ENCODE results near the gene CAMTA1.

DNA sequence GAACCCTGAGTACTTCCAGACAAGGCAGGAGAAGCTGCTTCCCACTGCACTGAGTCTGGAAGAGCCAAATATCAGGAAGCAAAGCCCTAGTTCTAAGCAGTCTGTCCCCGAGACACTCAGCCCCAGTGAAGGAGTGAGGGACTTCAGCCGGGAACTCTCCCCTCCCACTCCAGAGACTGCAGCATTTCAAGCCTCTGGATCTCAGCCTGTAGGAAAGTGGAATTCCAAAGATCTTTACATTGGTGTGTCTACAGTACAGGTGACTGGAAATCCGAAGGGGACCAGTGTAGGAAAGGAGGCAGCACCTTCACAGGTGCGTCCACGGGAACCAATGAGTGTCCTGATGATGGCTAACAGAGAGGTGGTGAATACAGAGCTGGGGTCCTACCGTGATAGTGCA, 952.8 kb downstream of the CAMTA1 start:
- TF ChIP-seq, protein P1, sequence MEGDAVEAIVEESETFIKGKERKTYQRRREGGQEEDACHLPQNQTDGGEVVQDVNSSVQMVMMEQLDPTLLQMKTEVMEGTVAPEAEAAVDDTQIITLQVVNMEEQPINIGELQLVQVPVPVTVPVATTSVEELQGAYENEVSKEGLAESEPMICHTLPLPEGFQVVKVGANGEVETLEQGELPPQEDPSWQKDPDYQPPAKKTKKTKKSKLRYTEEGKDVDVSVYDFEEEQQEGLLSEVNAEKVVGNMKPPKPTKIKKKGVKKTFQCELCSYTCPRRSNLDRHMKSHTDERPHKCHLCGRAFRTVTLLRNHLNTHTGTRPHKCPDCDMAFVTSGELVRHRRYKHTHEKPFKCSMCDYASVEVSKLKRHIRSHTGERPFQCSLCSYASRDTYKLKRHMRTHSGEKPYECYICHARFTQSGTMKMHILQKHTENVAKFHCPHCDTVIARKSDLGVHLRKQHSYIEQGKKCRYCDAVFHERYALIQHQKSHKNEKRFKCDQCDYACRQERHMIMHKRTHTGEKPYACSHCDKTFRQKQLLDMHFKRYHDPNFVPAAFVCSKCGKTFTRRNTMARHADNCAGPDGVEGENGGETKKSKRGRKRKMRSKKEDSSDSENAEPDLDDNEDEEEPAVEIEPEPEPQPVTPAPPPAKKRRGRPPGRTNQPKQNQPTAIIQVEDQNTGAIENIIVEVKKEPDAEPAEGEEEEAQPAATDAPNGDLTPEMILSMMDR (IDR thresholded peaks at IDR 0.05; ENCODE audit: borderline replicate concordance, extremely low read depth, low read length, poor library complexity, severe bottlenecking): no peak
- no peak for TF ChIP-seq EZH2 (IDR thresholded peaks at IDR 0.05; ENCODE audit: borderline replicate concordance, low read depth, low read length, severe bottlenecking)

All from DND-41 (cell line).